ENCODE measurements around the gene IL17REL.

Gene IL17REL

GRCh38 chr22:50011447-50012210, 936 bp downstream of the IL17REL start:
- no peak overlapping the region for H3K27ac ChIP-seq (ENCODE audit: low read depth in 2 of 2, low read length in 2 of 2)
- no peak overlapping the region for H3K4me3 ChIP-seq (ENCODE audit: low read length in 2 of 2)
- H3K36me3 ChIP-seq (ENCODE audit: control insufficient read depth in 2 of 2, insufficient read depth in 2 of 2, low read length in 2 of 2): no peaks in the 10 kb centered on the region
- no peaks in the 10 kb centered on the region for H3K9me3 ChIP-seq (ENCODE audit: control insufficient read depth in 2 of 2, low read length in 2 of 2)
- peaks cover 0 to 5% of the 10 kb centered on the region in 2 donors for H3K4me1 ChIP-seq (ENCODE audit: control insufficient read depth in 2 of 2, insufficient read depth in 2 of 2, low read length in 2 of 2)
- no peak overlapping the region for H3K9ac ChIP-seq (ENCODE audit: low read depth in 1 of 2, low read length in 2 of 2)
- H3K27me3 ChIP-seq (ENCODE audit: control insufficient read depth in 2 of 2, insufficient read depth in 2 of 2, low read length in 2 of 2): peaks cover 26 to 45% of the 10 kb centered on the region in 2 donors

GRCh38 chr22:50010676-50011446, 1.7 kb downstream of the IL17REL start:
- H3K9ac ChIP-seq (ENCODE audit: low read depth in 1 of 2, low read length in 2 of 2): no peak overlapping the region
- no peaks in the 10 kb centered on the region for H3K36me3 ChIP-seq (ENCODE audit: control insufficient read depth in 2 of 2, insufficient read depth in 2 of 2, low read length in 2 of 2)
- H3K27ac ChIP-seq (ENCODE audit: low read depth in 2 of 2, low read length in 2 of 2): no peak overlapping the region
- H3K4me3 ChIP-seq (ENCODE audit: low read length in 2 of 2): no peak overlapping the region
- peaks cover 22 to 37% of the 10 kb centered on the region in 2 donors for H3K27me3 ChIP-seq (ENCODE audit: control insufficient read depth in 2 of 2, insufficient read depth in 2 of 2, low read length in 2 of 2)
- no peaks in the 10 kb centered on the region for H3K9me3 ChIP-seq (ENCODE audit: control insufficient read depth in 2 of 2, low read length in 2 of 2)
- peaks cover 2 to 6% of the 10 kb centered on the region in 2 donors for H3K4me1 ChIP-seq (ENCODE audit: control insufficient read depth in 2 of 2, insufficient read depth in 2 of 2, low read length in 2 of 2)

GRCh38 chr22:50009765-50010675, 2.5 kb downstream of the IL17REL start:
- Histone ChIP-seq H3K9me3 (ENCODE audit: control insufficient read depth in 2 of 2, low read length in 2 of 2) (no peaks in the 10 kb centered on the region), H3K27ac (ENCODE audit: low read depth in 2 of 2, low read length in 2 of 2) (no peak overlapping the region), H3K36me3 (ENCODE audit: control insufficient read depth in 2 of 2, insufficient read depth in 2 of 2, low read length in 2 of 2) (no peaks in the 10 kb centered on the region), H3K9ac (ENCODE audit: low read depth in 1 of 2, low read length in 2 of 2) (no peak overlapping the region), H3K4me1 (ENCODE audit: control insufficient read depth in 2 of 2, insufficient read depth in 2 of 2, low read length in 2 of 2) (peaks cover 2 to 6% of the 10 kb centered on the region in 2 donors), H3K27me3 (ENCODE audit: control insufficient read depth in 2 of 2, insufficient read depth in 2 of 2, low read length in 2 of 2) (peaks cover 22 to 37% of the 10 kb centered on the region in 2 donors), H3K4me3 (ENCODE audit: low read length in 2 of 2) (no peak overlapping the region)

- Histone ChIP-seq H3K4me1 (ENCODE audit: control insufficient read depth in 2 of 2, insufficient read depth in 2 of 2, low read length in 2 of 2) (peaks cover 2 to 6% of the 10 kb centered on the region in 2 donors), H3K27ac (ENCODE audit: low read depth in 2 of 2, low read length in 2 of 2) (no peak overlapping the region), H3K9me3 (ENCODE audit: control insufficient read depth in 2 of 2, low read length in 2 of 2) (no peaks in the 10 kb centered on the region), H3K36me3 (ENCODE audit: control insufficient read depth in 2 of 2, insufficient read depth in 2 of 2, low read length in 2 of 2) (no peaks in the 10 kb centered on the region), H3K9ac (ENCODE audit: low read depth in 1 of 2, low read length in 2 of 2) (no peak overlapping the region), H3K4me3 (ENCODE audit: low read length in 2 of 2) (no peak overlapping the region), H3K27me3 (ENCODE audit: control insufficient read depth in 2 of 2, insufficient read depth in 2 of 2, low read length in 2 of 2) (peaks cover 21 to 32% of the 10 kb centered on the region in 2 donors)
These were observed 3.3 kb downstream of the IL17REL start for GRCh38 chr22:50009251-50009650.

- H3K4me1 ChIP-seq (ENCODE audit: control insufficient read depth in 2 of 2, insufficient read depth in 2 of 2, low read length in 2 of 2): peaks cover 2 to 6% of the 10 kb centered on the region in 2 donors
- no peak overlapping the region for H3K27ac ChIP-seq (ENCODE audit: low read depth in 2 of 2, low read length in 2 of 2)
- H3K27me3 ChIP-seq (ENCODE audit: control insufficient read depth in 2 of 2, insufficient read depth in 2 of 2, low read length in 2 of 2): peaks cover 16 to 27% of the 10 kb centered on the region in 2 donors
- H3K9ac ChIP-seq (ENCODE audit: low read depth in 1 of 2, low read length in 2 of 2): no peak overlapping the region
- H3K36me3 ChIP-seq (ENCODE audit: control insufficient read depth in 2 of 2, insufficient read depth in 2 of 2, low read length in 2 of 2): no peaks in the 10 kb centered on the region
- no peaks in the 10 kb centered on the region for H3K9me3 ChIP-seq (ENCODE audit: control insufficient read depth in 2 of 2, low read length in 2 of 2)
- no peak overlapping the region for H3K4me3 ChIP-seq (ENCODE audit: low read length in 2 of 2)
These were observed 4.2 kb downstream of the IL17REL start for GRCh38 chr22:50008151-50009040.

GRCh38 chr22:50007057-50007511, 5.5 kb downstream of the IL17REL start:
- no peaks in the 10 kb centered on the region for H3K36me3 ChIP-seq (ENCODE audit: control insufficient read depth in 2 of 2, insufficient read depth in 2 of 2, low read length in 2 of 2)
- no peak overlapping the region for H3K27ac ChIP-seq (ENCODE audit: low read depth in 2 of 2, low read length in 2 of 2)
- no peak overlapping the region for H3K4me3 ChIP-seq (ENCODE audit: low read length in 2 of 2)
- H3K9ac ChIP-seq (ENCODE audit: low read depth in 1 of 2, low read length in 2 of 2): no peak overlapping the region
- H3K4me1 ChIP-seq (ENCODE audit: control insufficient read depth in 2 of 2, insufficient read depth in 2 of 2, low read length in 2 of 2): peaks cover 2 to 6% of the 10 kb centered on the region in 2 donors
- no peaks in the 10 kb centered on the region for H3K9me3 ChIP-seq (ENCODE audit: control insufficient read depth in 2 of 2, low read length in 2 of 2)
- peaks cover 7 to 16% of the 10 kb centered on the region in 2 donors for H3K27me3 ChIP-seq (ENCODE audit: control insufficient read depth in 2 of 2, insufficient read depth in 2 of 2, low read length in 2 of 2)

- Histone ChIP-seq H3K4me3 (ENCODE audit: low read length in 2 of 2) (no peak overlapping the region), H3K9ac (ENCODE audit: low read depth in 1 of 2, low read length in 2 of 2) (no peak overlapping the region), H3K36me3 (ENCODE audit: control insufficient read depth in 2 of 2, insufficient read depth in 2 of 2, low read length in 2 of 2) (no peaks in the 10 kb centered on the region), H3K27me3 (ENCODE audit: control insufficient read depth in 2 of 2, insufficient read depth in 2 of 2, low read length in 2 of 2) (no peaks in the 10 kb centered on the region), H3K27ac (ENCODE audit: low read depth in 2 of 2, low read length in 2 of 2) (no peak overlapping the region), H3K4me1 (ENCODE audit: control insufficient read depth in 2 of 2, insufficient read depth in 2 of 2, low read length in 2 of 2) (peaks cover 2 to 6% of the 10 kb centered on the region in 2 donors), H3K9me3 (ENCODE audit: control insufficient read depth in 2 of 2, low read length in 2 of 2) (no peaks in the 10 kb centered on the region)
These were observed 7.6 kb downstream of the IL17REL start for GRCh38 chr22:50004918-50005317.

GRCh38 chr22:50002791-50003190, 9.8 kb downstream of the IL17REL start:
- Histone ChIP-seq H3K4me3 (ENCODE audit: low read length in 2 of 2) (no peak overlapping the region), H3K27me3 (ENCODE audit: control insufficient read depth in 2 of 2, insufficient read depth in 2 of 2, low read length in 2 of 2) (no peaks in the 10 kb centered on the region), H3K9ac (ENCODE audit: low read depth in 1 of 2, low read length in 2 of 2) (no peak overlapping the region), H3K4me1 (ENCODE audit: control insufficient read depth in 2 of 2, insufficient read depth in 2 of 2, low read length in 2 of 2) (peaks cover 2 to 6% of the 10 kb centered on the region in 2 donors), H3K9me3 (ENCODE audit: control insufficient read depth in 2 of 2, low read length in 2 of 2) (no peaks in the 10 kb centered on the region), H3K27ac (ENCODE audit: low read depth in 2 of 2, low read length in 2 of 2) (no peak overlapping the region), H3K36me3 (ENCODE audit: control insufficient read depth in 2 of 2, insufficient read depth in 2 of 2, low read length in 2 of 2) (no peaks in the 10 kb centered on the region)

Data from mucosa of rectum (tissue), 2 donors.